Left ventricle myocardium inferior (tissue), 1 donor: ENCODE measurements around the gene PTPN11. TPM values are rescaled to one million over a fixed set of nuclear protein-coding genes. Genes with fewer than 3 reads are reported as not detected.
"Not testable (repeated sequence)": the region's sequence is repeated elsewhere in the genome, so short reads cannot be mapped to it uniquely, and the experiment has no call there.

Experiments
- DNase-seq: peaks from one replicate; pipeline ENCODE4 v3.0.0-alpha.2; 2020
- H3K27ac ChIP-seq: fragments of 200-600 bp; replicated peaks from 2 replicates; pipeline ENCODE4 v1.8.0; 2021
- H3K27me3 ChIP-seq: fragments of 200-600 bp; 2 replicates; pipeline ENCODE4 v1.8.0; 2021; ENCODE audit warnings: low read depth
- H3K36me3 ChIP-seq: fragments of 200-600 bp; 2 replicates; pipeline ENCODE4 v1.8.0; 2021
- H3K4me1 ChIP-seq: fragments of 200-600 bp; 2 replicates; pipeline ENCODE4 v1.8.0; 2021
- H3K4me3 ChIP-seq: fragments of 200-600 bp; 2 replicates; pipeline ENCODE4 v1.8.0; 2021; ENCODE audit warnings: mild to moderate bottlenecking, moderate library complexity
- H3K9me3 ChIP-seq: fragments of 200-600 bp; replicated peaks from 2 replicates; pipeline ENCODE4 v1.8.0; 2021
- CTCF ChIP-seq: fragments of 200-600 bp; IDR thresholded peaks from 2 replicates; pipeline ENCODE4 v1.8.0; 2021; ENCODE audit warnings: antibody characterized with exemption, mild to moderate bottlenecking, borderline replicate concordance
- intact Hi-C: fragments of 100-400 bp; cut with micrococcal nuclease; formaldehyde crosslinking; loops from one replicate; pipeline ENCODE4 v1.11.0; 2022
- total RNA-seq: library from RNA; stranded (reverse); fragmentation: NEBNext Ultra II Directional; extraction: Animal tissue kit (Norgen Biotek cat#: 25700); gene quantifications from one replicate; pipeline ENCODE4 v1.2.1, GENCODE V29; 2021
- donor health status: DM: no; HTN: yes; CAD: no; lungs with severe emphysema.

PTPN11 gene
- total RNA-seq, 1 donor from 2014 or later, result 139 TPM

- TF ChIP-seq CTCF, result no peak
- intact Hi-C loops, result no loop called here
- no peak for DNase-seq
- Histone ChIP-seq H3K4me3 (no peak overlapping the region), H3K36me3 (no peaks in the 10 kb centered on the region), H3K9me3 (no peaks in the 10 kb centered on the region), H3K4me1 (peaks cover 7% of the 10 kb centered on the region), H3K27me3 (no peaks in the 10 kb centered on the region), H3K27ac (no peak overlapping the region)
Observed at GRCh38 chr12:112431965-112432364, 13.2 kb downstream of the PTPN11 start.

DNA sequence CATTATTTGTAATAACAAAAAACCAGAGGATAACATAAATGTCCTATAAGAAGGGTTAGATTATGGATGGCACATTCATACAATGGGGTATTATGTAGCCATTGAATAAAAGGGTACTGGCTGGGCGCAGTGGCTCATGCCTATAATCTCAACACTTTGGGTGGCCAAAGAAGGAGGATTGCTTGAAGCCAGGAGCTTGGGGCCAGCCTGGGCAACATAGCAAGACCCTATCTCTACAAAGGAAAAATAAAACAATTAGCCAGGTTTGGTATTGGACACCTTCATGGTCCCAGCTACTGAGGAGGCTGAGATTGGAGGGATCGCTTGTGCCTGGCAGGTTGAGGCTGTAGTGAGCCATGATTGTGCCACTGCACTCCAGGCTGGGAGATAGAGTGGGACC, 14.8 kb downstream of the PTPN11 start:
- TF ChIP-seq CTCF, result no peak
- no peaks in the 10 kb centered on the region for H3K27me3 ChIP-seq
- H3K4me1 ChIP-seq, result peaks cover 12% of the 10 kb centered on the region
- no peak for DNase-seq
- H3K36me3 ChIP-seq, result no peaks in the 10 kb centered on the region
- no peak overlapping the region for H3K4me3 ChIP-seq
- intact Hi-C loops, result no loop called here
- no peaks in the 10 kb centered on the region for H3K9me3 ChIP-seq
- no peak overlapping the region for H3K27ac ChIP-seq

GRCh38 chr12:112438645-112439044, 19.9 kb downstream of the PTPN11 start:
- H3K27me3 ChIP-seq, H3K9me3 ChIP-seq, intact Hi-C loops, H3K36me3 ChIP-seq, H3K27ac ChIP-seq, H3K4me3 ChIP-seq, DNase-seq: not testable (repeated sequence)
- peaks cover 12% of the 10 kb centered on the region for H3K4me1 ChIP-seq

- Histone ChIP-seq H3K4me3 (no peak overlapping the region), H3K27me3 (no peaks in the 10 kb centered on the region), H3K36me3 (no peaks in the 10 kb centered on the region), H3K9me3 (no peaks in the 10 kb centered on the region), H3K4me1 (peaks cover 12% of the 10 kb centered on the region), H3K27ac (no peak overlapping the region)
- intact Hi-C loops, result no loop called here
- DNase-seq, result no peak
- TF ChIP-seq CTCF, result no peak
Observed at GRCh38 chr12:112439769-112440168, 21.0 kb downstream of the PTPN11 start.

DNA sequence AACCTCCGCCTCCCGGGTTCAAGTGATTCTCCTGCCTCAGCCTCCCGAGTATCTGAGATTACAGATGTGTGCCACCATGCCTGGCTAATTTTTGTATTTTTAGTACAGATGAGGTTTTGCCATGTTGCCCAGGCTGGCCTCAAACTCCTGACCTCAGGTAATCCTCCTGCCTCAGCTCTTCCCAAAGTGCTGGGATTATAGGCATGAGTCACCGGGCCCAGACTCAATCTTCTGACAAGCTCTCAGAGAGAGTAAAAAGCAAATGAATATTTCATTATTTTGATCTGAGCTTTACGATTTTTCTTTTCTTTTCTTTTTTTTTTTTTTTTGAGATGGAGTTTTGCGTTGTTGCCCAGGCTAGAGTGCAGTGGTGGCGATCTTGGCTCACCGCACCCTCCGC, 21.9 kb downstream of the PTPN11 start:
- DNase-seq, H3K27ac ChIP-seq, H3K4me3 ChIP-seq, H3K27me3 ChIP-seq, H3K9me3 ChIP-seq, intact Hi-C loops, H3K36me3 ChIP-seq: not testable (repeated sequence)
- H3K4me1 ChIP-seq, result peaks cover 12% of the 10 kb centered on the region

DNA sequence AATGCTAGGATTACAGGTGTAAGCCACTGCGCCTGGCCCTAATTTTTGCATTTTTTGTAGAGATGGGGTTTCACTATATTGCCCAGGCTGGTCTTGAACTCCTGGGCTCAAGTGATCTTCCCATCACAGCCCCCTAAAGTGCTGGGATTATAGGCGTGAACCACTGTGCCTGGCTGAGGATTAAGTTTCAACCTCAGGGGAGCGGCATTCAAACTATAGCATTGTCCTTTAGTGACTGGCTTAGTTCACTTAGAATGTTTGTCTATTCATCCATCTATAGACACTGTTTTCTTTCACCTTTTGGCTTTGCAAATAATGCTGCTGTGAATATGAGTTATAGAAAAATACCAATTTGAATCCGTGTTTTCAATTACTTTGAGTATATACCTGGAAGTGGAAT, 25.2 kb downstream of the PTPN11 start:
- Histone ChIP-seq H3K27me3 (no peaks in the 10 kb centered on the region), H3K9me3 (no peaks in the 10 kb centered on the region), H3K4me1 (peaks cover 4% of the 10 kb centered on the region), H3K4me3 (no peak overlapping the region), H3K36me3 (peaks cover 25% of the 10 kb centered on the region), H3K27ac (no peak overlapping the region)
- no peak for TF ChIP-seq CTCF
- DNase-seq, result no peak
- intact Hi-C loops, result no loop called here

GRCh38 chr12:112446008-112446725, 27.4 kb downstream of the PTPN11 start:
- no peaks in the 10 kb centered on the region for H3K27me3 ChIP-seq
- H3K36me3 ChIP-seq, result peaks cover 43% of the 10 kb centered on the region
- no peak overlapping the region for H3K4me3 ChIP-seq
- H3K4me1 ChIP-seq, result peaks cover 4% of the 10 kb centered on the region
- TF ChIP-seq CTCF, result no peak
- H3K9me3 ChIP-seq, result no peaks in the 10 kb centered on the region
- H3K27ac ChIP-seq, result no peak overlapping the region
- intact Hi-C loops, result no loop called here
- DNase-seq, result no peak
